ENCODE results near the gene SPTB.
"Not testable (repeated sequence)": the region's sequence is repeated elsewhere in the genome, so short reads cannot be mapped to it uniquely, and the experiment has no call there.

SPTB gene

DNA sequence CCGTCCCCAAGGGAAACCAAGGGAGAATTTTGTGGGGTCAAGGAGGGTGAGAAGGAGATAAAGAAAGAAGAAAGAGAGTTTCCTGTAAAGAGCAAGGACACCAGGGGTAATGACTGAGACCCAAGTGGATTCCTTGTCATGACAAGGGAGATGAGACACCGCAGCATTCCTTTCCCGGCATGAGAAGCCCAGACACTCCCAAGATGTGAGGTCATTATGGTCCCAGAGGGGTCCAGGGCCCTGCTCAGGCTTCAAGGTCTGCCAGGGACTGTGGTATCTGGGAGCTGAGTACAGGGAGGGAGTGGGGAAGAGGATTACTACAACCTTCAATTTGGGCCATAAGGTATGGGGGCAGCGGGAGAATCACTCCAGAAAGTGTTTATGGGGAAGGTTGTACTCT, 58.1 kb downstream of the SPTB start:
- no peak for DNase-seq (ENCODE audit: low read depth)

DNA sequence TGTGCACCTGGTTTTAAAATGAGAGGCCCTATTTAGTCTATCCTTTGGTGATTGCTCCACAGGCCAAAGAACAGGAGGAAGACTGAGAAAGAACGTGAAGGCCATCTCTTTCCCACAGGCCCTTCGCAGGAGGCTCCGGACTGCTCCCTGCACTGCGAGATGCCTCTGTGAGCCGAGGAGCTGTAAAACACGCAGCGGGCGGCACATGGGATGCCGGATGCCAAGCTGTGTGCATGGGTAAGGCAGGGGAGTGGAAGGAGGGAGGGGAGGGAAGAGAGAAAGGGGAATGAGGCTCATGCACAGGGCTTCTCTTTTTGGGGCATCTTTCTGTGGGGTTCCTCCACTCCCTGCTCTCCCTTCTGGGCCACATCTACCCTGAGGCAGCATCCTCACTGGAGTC, 61.6 kb downstream of the SPTB start:
- DNase-seq (ENCODE audit: low read depth) = no peak

DNA sequence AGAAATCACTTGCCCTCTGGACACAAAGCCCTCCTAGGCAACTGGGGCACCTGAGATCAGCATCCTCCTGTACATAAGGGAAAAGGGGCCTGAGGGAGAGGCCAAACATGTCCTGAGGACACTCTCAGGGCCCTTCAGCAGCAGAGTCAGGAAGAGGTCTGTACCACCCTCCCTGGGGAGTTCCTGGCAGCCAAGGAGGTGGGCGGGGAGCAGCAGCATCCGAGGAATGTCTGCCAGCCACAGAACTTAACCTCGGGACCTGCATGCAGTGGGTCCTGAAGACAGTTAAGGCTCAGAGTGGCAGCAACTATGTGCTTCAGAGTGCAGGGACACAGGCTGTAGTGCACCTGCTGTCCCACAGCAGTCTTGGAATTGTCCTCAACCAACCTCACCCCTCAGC, 62.1 kb downstream of the SPTB start:
- DNase-seq (ENCODE audit: low read depth) = no peak

DNA sequence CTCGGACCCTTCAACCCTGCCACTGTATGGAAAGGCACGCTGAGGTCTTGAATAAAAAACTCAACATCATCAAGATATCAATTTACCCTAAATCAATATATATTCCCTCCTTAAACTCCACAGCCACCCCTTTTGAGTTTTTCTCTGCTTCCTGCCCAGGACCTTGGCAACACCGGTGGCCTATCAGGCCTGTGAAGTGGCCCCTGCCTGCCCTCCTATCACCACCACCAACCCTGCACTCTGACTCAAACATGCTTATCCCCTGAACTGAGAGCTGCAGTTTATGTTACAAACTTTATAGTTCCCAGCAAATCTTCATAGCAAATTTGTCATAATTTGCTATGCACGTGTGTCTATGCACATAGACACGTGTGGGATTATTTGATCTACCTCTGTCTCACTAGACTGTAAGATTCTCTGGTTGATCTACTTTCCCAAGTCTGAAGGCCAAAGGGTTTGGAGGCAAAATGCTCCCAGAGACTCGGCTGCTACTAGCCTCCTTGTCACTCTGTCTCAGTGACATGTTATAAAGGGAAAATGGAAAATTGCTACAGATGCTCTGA, 63.4 kb downstream of the SPTB start:
- DNase-seq (ENCODE audit: low read depth) = no peak

DNA sequence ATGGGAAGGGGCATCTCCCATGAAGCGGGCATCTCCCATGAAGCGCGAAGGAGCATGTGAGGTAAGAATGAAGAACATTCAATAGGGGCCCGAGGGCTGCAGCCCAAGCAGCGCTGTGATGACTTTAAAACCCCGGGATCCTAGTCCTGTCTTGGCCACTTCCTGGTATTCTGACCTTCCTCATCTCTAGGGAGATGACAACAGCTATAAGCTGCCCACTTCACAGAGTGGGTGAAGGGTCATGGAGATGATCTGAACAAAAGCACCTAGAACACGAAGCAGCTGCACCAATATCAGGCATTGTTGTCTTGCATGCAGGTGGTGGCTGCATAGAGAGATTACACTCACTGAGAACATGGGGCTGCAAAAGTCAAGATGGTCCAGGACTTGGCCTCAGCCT, 64.5 kb downstream of the SPTB start:
- DNase-seq (ENCODE audit: low read depth) = no peak

DNA sequence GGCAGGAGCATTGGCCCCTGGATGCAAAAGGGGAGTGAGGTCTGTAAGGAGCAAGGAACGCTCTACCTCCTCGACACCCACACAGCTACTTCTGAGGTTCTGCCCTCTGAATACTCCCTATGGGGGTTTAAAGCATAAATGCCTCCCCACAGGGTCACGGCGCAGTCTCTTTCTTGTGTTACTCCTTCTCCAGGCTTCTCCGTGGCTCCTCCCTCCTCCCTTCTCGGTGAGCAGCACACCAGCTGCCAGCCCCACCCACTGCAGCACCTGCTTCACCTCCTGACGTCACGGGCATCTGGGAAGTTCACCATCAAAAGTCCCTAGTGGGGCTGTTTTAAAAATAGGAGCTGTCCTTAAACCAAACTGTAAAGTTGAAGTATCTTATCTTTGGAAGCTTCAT, 67.3 kb downstream of the SPTB start:
- no peak for DNase-seq (ENCODE audit: low read depth)

DNA sequence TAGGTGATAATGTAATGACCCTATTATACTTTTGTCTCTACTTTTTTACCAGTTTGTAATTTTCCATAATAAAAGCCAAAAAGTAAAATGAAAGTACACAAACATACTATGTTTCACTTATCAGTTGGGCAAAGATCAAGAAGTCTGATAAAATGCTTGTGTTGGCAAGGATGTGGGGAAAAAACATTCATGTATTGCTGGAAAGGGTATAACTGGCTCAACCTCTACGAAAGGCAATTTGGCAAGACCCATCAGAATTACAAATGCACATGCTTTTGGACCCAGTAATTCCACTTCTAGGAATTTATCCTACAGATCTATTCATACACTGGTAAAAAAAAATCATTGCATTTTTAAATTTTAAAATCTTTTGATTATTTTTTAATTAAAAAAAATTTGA, 68.0 kb downstream of the SPTB start:
- DNase-seq (ENCODE audit: low read depth) = no peak

DNA sequence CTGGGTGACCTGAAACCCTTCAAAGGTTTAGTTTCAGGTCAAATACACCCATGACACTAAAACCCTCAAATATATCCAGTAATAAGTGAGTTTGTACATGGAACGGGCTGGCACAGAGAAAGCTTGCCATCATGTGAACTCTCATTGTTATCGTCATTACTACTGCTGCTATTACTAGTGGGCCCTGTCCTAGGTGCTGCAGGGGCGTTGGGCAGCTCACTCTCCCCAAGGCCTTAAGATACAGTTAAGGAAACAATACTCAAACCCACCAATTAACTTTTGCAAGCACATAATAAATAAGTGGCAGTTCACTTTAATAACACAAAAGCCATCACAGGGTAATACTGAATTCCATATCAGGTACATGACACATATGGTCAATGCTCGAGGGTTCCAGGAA, 71.3 kb downstream of the SPTB start:
- DNase-seq (ENCODE audit: low read depth) = no peak

DNA sequence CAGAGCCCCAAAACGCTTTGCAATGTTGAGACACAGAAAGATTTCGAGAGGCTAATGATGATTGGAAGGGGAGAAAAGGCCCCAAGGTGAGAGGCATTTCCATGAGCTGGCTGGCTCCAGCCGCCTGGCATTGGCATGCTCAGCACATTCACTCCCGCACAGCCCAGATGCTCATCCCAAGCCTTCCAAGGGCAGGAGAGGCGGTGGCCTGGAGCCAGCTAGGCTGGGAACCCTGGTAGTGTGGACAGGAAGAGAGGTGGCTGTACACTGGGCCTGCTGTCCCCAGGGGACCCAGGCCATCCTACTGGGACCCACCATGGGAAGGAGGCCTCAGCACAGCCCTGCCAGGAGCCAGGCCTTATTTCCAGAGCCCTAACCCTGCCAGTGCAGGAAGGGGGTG, 72.2 kb downstream of the SPTB start:
- no peak for DNase-seq (ENCODE audit: low read depth)

DNA sequence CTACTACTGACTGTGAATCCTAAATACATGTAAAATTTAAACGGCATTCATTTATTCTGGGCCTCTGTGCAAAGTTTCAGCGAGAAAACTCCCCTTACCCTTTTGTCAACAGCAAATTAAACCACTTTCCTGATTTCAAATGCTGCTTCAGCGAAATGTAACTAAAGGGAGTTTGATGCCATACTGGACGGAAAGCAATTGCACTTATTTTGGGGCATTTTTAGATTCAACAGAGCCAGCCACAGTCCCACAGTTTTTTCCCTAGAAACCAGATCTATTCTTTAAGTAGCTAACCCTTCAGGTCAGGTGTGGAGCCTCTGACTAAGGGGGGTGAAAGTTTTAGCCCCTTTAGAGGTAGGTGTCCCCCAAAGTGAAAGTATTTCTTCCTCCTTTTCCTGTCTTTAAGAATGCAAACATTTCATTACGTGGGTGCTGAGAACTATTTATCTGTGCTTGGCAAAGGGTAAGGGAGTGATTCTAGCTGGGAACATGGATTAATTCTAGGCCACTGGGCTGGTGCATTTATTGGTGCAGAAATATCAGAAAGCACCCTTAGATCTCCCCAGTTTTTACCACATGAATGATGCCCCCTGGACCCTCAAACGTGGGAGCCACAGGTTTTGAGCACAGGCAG, 72.7 kb downstream of the SPTB start:
- no peak for DNase-seq (ENCODE audit: low read depth)

DNA sequence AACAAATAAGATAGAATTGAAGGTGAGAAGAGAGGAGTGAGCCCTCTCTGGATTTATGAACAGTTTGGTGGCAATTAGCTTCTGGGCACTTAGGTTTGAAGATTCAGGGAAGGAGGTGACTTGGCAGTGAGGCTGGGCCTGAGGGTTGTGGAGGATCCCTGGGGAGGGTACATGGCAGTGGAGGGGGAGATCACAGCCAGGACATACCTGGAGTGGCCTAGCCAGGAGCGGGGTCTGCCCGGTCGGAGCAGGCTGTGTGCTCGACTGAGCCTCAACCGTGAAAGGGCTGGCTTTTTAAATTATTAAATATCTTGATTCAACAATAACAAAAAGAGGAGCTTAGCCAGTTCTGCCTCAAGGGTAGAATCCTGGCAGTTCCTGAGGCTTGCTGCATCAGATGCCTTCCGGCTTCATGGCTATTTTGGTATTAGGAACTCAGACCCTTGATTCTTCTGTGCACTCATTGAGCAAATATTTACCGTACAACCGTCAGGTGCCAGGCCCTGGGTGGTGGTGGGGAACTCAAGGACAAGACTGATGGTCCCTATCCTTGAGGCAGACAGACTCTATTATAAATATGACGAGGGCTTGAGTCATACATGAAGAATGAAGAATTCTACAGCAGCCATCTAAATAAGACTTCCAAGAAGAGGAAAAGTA, 73.4 kb downstream of the SPTB start:
- DNase-seq (ENCODE audit: low read depth) = no peak

DNA sequence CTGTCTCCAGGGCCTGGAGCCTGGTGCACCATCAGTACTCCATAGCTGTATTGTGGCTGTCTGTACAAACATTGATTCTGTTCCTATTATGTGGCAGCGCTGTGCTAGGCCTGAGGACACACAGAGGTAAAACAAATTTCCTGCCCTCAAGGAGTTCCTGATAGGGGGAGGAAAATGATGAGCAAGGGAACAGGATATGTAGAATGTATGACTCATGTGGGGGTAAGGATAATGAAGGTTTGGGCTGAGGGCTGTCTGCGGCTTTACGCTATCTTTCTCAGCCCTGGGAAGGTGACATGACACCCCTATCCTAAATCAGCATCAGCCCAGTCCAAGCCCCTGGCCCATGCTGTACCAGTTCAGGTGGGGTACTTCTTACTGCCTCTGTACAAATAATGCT, 74.1 kb downstream of the SPTB start:
- not testable (repeated sequence) for DNase-seq (ENCODE audit: low read depth)

DNA sequence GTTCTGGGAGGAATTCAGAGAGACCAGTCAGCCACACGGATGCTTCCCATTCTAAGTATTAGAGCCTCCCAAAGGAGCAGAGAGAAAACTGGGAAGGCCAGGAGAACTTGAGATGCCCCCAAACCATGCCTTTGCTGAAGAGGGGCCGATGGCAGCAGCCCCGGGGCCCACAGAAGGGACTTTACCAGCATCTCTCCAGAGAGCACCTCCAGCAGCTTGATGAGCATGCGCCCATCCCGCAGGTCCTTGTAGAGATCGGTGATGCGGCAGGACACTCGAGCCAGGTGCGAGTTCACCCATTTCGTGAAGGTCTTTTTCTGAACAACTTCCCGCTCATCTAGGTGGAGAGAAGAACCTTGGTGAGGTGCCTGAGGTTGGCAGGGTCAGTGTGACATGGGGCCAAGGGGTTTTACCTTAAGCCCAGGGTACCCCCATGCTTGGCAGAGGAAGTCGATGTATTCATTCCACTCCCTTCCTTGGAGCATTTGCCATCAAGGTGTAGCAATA, 74.9 kb downstream of the SPTB start:
- no peak for DNase-seq (ENCODE audit: low read depth)

DNA sequence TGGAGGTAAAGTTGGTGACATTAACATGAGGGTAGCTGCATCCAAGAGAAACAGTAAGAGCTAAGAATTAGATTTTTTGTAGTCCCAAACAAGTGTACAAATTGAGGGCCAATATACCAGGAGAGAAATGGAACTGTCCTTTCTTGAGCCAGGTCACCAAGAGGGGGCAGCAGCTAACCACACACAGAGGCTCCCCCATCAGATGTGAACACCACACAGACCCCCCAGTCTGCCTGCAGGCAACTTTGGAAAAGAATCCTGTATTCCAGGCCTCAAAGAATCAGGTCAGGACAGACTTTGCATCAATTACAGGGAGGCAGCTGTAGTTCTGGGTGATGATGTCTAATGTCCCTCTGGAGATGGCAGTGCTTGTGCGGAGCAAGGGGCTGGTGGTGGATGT, 77.9 kb downstream of the SPTB start:
- DNase-seq (ENCODE audit: low read depth) = no peak

DNA sequence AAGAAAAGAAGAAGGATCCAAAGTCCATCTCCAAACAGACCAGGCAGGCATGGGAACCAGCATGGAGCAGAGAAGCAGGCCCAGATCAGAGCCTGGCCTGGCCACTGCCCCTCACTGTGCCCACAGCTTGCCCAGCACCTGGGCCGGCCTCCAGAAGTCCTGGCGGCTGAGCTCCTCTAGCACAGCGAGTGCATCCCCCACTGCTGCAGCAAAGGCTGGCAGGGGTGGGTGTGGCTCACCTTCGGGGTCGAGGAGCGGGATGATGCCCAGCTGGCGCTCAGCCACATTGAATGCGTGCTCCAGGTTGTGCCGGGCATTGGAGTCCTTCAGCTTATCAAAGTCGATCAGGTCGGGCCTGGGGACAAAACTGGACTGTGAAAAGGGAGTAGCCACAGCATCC, 78.7 kb downstream of the SPTB start:
- no peak for DNase-seq (ENCODE audit: low read depth)

DNA sequence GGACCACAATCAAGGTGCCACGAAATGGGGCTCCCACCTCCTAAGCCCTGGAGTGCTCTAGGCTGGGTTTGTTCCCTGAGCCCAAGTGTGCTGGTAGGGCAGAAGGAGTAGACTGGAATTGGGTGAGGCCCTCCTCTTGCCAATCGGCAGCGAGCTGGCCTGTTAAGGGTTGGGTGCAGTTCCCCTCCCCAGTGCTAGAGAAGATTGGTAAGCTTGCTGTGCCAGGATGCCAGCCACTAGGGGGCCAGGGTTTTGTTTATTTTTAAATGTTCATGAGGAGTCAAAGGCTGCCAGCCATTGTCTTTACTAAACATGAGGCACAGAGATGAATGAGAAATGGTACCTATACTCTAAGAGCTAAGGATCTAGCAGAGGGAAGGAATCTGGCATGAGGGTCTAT, 79.7 kb downstream of the SPTB start:
- no peak for DNase-seq (ENCODE audit: low read depth)

DNA sequence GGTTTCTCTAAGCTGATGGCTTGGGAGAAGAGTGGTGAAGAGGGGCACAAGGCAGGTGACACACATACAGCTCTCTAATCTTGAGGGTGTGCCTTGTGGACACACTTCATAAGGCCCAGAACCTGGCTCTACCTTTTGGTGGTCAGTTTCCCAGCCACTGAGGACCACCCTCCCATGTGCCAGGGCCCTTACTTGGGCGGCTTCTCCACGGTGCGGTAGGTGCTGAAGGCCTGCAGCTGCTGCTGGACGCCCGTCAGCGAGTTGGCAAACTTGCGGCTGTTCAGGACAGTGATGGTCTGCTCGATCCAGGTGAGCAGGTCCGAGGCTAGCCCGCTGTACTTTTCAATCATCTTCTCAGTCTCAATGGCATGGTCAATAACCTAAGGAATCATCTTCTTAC, 80.2 kb downstream of the SPTB start:
- no peak for DNase-seq (ENCODE audit: low read depth)

DNA sequence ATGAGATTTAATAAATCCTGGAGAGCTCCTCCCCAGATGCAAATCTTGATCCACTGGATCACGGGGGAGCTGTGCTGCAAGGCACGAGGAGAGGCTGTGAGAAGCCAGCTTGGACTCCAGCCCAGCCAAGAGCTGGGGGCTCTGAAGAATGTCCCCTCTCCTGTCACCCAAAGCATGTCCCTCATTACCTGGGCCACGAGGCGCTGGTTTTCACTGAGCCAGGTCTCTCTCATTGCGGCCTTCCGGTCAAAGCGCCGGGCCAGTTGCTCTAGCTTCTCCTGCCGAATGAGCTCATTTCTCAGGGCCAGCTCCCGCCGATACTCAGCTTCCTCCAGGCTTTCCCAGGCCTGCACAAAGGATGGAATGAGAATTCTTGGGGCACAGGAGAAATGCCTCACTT, 83.3 kb downstream of the SPTB start:
- DNase-seq (ENCODE audit: low read depth) = no peak

DNA sequence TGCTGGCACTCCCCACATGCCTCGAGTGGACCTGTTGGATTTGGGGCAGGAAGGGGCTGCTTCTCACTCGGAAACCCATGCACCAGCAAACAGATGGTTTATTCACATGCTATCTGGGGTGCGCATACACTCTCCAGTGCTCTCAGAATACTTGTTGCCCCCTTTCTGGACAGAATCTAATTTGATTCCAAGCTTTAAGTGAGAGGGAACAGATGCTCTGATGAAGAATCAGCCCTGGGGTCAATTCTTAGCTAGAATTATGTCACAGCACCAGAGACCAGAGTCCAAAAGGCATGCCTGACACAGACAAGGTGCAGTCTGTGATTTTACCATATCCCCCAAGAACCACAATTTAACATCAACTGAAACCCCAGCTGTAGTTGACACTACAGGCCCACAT, 83.8 kb downstream of the SPTB start:
- no peak for DNase-seq (ENCODE audit: low read depth)

DNA sequence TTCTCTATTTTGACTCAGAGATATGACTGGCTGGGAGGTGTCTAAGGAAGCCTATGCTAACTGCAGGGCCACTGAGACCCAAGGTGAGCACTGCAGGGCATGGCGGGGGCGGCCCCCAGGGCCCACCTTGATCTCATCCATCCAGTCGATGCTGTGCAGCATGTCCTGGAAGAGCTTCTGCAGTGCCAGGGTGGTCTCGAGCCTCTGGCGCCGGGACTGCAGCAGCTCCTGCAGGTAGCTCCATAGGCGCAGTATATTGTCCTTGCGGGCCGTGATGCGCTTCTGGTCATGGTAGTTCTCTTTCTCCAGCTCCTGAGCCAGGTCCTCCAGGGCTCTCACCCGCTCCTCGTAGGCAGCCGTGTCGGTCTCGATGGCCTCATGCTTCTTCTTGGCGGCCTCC, 84.5 kb downstream of the SPTB start:
- no peak for DNase-seq (ENCODE audit: low read depth)

DNA sequence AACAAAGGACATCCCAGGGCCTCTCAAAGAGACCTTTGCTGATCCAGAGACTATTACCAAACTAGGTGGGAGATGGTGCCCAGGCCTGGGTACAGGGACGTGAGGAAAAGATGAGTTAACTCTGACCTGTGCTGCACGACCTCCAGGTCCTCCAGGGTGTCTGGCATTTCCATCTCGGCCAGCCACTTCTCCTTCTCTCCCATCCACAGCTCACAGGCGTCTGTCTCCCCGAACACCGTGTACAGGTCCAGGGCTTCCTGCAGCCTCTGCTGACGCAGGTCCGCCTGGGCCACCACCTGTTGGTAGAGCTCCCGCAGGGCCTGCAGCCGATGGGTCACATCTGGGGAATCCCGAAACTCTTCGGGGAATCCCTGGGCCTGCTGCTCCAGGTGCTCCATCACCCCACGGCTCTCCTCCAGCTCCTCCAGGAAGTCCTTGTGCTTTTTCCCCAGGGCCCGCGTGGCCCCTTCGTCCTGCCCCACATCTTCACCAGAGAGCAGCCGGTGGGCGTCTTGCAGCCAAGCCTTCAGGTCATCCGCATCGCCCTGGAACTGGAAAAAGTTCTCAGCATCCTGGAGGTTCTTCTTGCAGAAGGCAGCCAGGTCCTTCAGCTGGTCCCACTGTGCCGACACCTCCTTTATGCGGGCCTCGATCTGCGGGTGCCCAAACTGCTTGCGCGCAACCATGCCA, 86.7 kb downstream of the SPTB start:
- DNase-seq (ENCODE audit: low read depth) = no peak

DNA sequence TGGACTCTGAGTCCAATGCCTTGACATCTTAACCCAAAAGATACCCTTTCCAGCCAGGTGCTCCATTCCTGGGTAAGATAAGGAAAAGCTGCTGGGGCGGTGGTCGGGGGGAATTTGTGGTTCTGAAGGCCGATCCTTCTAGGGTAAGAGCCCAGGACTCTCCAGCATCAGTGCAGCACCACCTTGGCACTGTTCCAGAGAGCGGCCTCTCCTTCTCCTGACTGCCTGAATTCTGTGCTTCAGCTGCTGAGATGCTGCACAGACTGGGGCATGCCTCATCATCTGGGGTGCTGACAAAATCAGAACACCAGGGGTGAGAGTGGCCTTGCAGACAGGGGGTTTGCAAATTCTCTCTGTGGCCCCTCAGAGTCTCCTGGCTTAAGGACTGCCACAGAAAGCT, 87.5 kb downstream of the SPTB start:
- DNase-seq (ENCODE audit: low read depth) = no peak

DNA sequence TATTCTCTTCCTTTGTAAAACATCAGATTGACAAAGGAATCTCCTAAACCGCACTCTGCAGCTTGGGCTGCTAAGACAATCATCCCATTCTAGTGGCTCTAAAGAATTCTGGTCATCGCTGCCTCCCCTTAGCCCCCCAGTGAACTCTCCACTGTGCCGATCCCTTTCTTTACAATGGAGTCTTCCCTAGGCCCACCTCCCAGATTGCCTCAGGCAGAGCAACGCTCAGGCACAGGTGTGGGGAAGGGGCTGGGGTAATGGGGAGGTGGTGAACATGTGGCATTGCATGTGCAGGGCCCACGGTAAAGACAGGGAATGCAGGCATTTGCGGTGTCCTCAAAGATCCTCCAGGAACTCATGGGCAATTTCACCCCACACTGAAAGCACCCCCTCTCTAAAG, 89.2 kb downstream of the SPTB start:
- no peak for DNase-seq (ENCODE audit: low read depth)

Measured in stimulated activated CD8-positive, alpha-beta memory T cell treated with anti-CD3 and anti-CD28 coated beads, Interleukin-15, amount 100 ng/mL, for 1 hour (primary cell).